Keratinocyte (primary cell): ENCODE data around the gene SOHLH1.

Source experiments
- CTCF ChIP-seq, 3 experiments: IDR thresholded peaks in 1 of 3; conservative IDR thresholded peaks in 1 of 3; optimal IDR thresholded peaks in 1 of 3; 2 replicates in 2 of 3; 3 replicates in 1 of 3; pipeline versions ENCODE3 to v1.5.1; 2011; ENCODE audit warnings: low read length in 3 of 3, mild to moderate bottlenecking in 3 of 3, moderate library complexity in 2 of 3, control low read depth in 1 of 3, inconsistent platforms in 1 of 3; ENCODE audit not compliant: insufficient read depth in 2 of 3; ENCODE audit errors: extremely low read depth in 1 of 3
- EZH2 ChIP-seq: IDR thresholded peaks from one replicate; pipeline ENCODE4 v1.6.1; 2012; ENCODE audit warnings: inconsistent platforms, mild to moderate bottlenecking, low read length, moderate library complexity

- TF ChIP-seq CTCF (optimal IDR thresholded peaks at IDR 0.05 in 1 of 3, IDR thresholded peaks at IDR 0.05 in 1 of 3, conservative IDR thresholded peaks at IDR 0.05 in 1 of 3; ENCODE audit: extremely low read depth in 1 of 3, insufficient read depth in 2 of 3, low read length in 3 of 3), result no peak
- no peak for TF ChIP-seq EZH2
These were observed 2.1 kb downstream of the SOHLH1 start for GRCh38 chr9:135697226-135697625.
